Loucy (cell line): ENCODE data around the gene TTLL9.

Experiments
- H2AFZ ChIP-seq: fragments of 200-600 bp; sonication (generic); 2 replicates; pipeline ENCODE4 v1.6.0; 2016; ENCODE audit warnings: antibody characterized with exemption, mild to moderate bottlenecking, low read length, moderate library complexity
- H3F3A ChIP-seq: fragments of 200-600 bp; 2 replicates; pipeline ENCODE4 v1.6.0; 2016; ENCODE audit warnings: antibody characterized with exemption, low read depth, mild to moderate bottlenecking
- H3K27me3 ChIP-seq: fragments of 200-600 bp; sonication (generic); 2 replicates; pipeline ENCODE4 v1.6.1; 2014; ENCODE audit warnings: low read length, mild to moderate bottlenecking; ENCODE audit not compliant: insufficient read depth, poor library complexity, severe bottlenecking
- H3K36me3 ChIP-seq: fragments of 200-600 bp; sonication (generic); 2 replicates; pipeline ENCODE4 v1.6.1; 2016; ENCODE audit warnings: low read length; ENCODE audit not compliant: insufficient read depth
- H3K4me1 ChIP-seq: fragments of 200-600 bp; sonication (generic); 2 replicates; pipeline ENCODE4 v1.5.1; 2014; ENCODE audit warnings: low read length, mild to moderate bottlenecking; ENCODE audit not compliant: insufficient read depth, poor library complexity, severe bottlenecking
- H3K4me2 ChIP-seq: fragments of 200-600 bp; sonication (generic); 2 replicates; pipeline ENCODE4 v1.6.0; 2014; ENCODE audit warnings: antibody characterized with exemption, low read length, low read depth, mild to moderate bottlenecking; ENCODE audit not compliant: poor library complexity, severe bottlenecking
- H3K4me3 ChIP-seq: fragments of 200-600 bp; sonication (generic); 2 replicates; pipeline ENCODE4 v1.5.1; 2014; ENCODE audit warnings: low read length, mild to moderate bottlenecking, mixed read lengths; ENCODE audit not compliant: poor library complexity, severe bottlenecking
- H3K79me2 ChIP-seq: fragments of 200-600 bp; sonication (generic); 2 replicates; pipeline ENCODE4 v1.6.1; 2014; ENCODE audit warnings: low read length; ENCODE audit not compliant: insufficient read depth
- H3K9ac ChIP-seq: fragments of 200-600 bp; sonication (generic); 2 replicates; pipeline ENCODE4 v1.6.0; 2014; ENCODE audit warnings: mild to moderate bottlenecking, low read depth, low read length, moderate library complexity; ENCODE audit not compliant: poor library complexity, severe bottlenecking
- H3K9me2 ChIP-seq: fragments of 200-600 bp; sonication (generic); replicated peaks from 2 replicates; pipeline ENCODE4 v1.6.1; 2016; ENCODE audit warnings: low read depth, low read length, mixed read lengths
- H3K9me3 ChIP-seq: fragments of 200-600 bp; sonication (generic); 2 replicates; pipeline ENCODE4 v1.6.1; 2014; ENCODE audit warnings: mild to moderate bottlenecking, antibody characterized with exemption, low read length, low read depth; ENCODE audit not compliant: insufficient read depth
- H4K20me1 ChIP-seq: fragments of 200-600 bp; sonication (generic); 2 replicates; pipeline ENCODE4 v1.6.0; 2014; ENCODE audit warnings: antibody characterized with exemption, low read length, mild to moderate bottlenecking; ENCODE audit not compliant: insufficient read depth, poor library complexity, severe bottlenecking
- CTCF ChIP-seq: fragments of 200-600 bp; sonication (generic); conservative IDR thresholded peaks from 2 replicates; pipeline ENCODE4 v1.5.1; 2014; ENCODE audit warnings: mild to moderate bottlenecking, antibody characterized with exemption, low read length
- EZH2phosphoT487 ChIP-seq: fragments of 200-600 bp; IDR thresholded peaks from 2 replicates; pipeline ENCODE4 v1.6.1; 2018; ENCODE audit warnings: antibody characterized with exemption, mild to moderate bottlenecking, moderate library complexity, borderline replicate concordance

TTLL9 gene

GRCh38 chr20:31871618-31871954 is 1.2 kb downstream of the TTLL9 start:
- H3K27me3 ChIP-seq = peaks cover 9% of the 10 kb centered on the region
- no peaks in the 10 kb centered on the region for H3F3A ChIP-seq
- TF ChIP-seq CTCF = no peak
- no peak for TF ChIP-seq EZH2phosphoT487
- H2AFZ ChIP-seq = no peak overlapping the region
- H3K9ac ChIP-seq = no peak overlapping the region
- H3K79me2 ChIP-seq = no peaks in the 10 kb centered on the region
- H3K4me1 ChIP-seq = peaks cover 11% of the 10 kb centered on the region
- no peaks in the 10 kb centered on the region for H3K36me3 ChIP-seq
- no peak overlapping the region for H3K4me2 ChIP-seq
- no peaks in the 10 kb centered on the region for H4K20me1 ChIP-seq
- H3K9me2 ChIP-seq = no peaks in the 10 kb centered on the region
- H3K4me3 ChIP-seq = no peak overlapping the region
- no peaks in the 10 kb centered on the region for H3K9me3 ChIP-seq

- Histone ChIP-seq H3K27me3 (peaks cover 9% of the 10 kb centered on the region), H3K9me3 (no peaks in the 10 kb centered on the region), H3K79me2 (no peaks in the 10 kb centered on the region), H2AFZ (no peak overlapping the region), H3K4me3 (no peak overlapping the region), H3K9me2 (no peaks in the 10 kb centered on the region), H4K20me1 (no peaks in the 10 kb centered on the region), H3F3A (no peaks in the 10 kb centered on the region), H3K9ac (no peak overlapping the region), H3K4me2 (no peak overlapping the region), H3K4me1 (peaks cover 11% of the 10 kb centered on the region), H3K36me3 (no peaks in the 10 kb centered on the region)
- TF ChIP-seq EZH2phosphoT487 (no peak), CTCF (no peak)
Observed at GRCh38 chr20:31872406-31872805, 2.0 kb downstream of the TTLL9 start.

- Histone ChIP-seq H3K27me3 (peaks cover 5% of the 10 kb centered on the region), H3K9me3 (no peaks in the 10 kb centered on the region), H3K4me2 (no peak overlapping the region), H3K4me1 (peaks cover 10% of the 10 kb centered on the region), H3K9ac (no peak overlapping the region), H3K79me2 (no peaks in the 10 kb centered on the region), H3K9me2 (no peaks in the 10 kb centered on the region), H3K4me3 (no peak overlapping the region), H3F3A (no peaks in the 10 kb centered on the region), H3K36me3 (no peaks in the 10 kb centered on the region), H4K20me1 (no peaks in the 10 kb centered on the region), H2AFZ (no peak overlapping the region)
- TF ChIP-seq CTCF (no peak), EZH2phosphoT487 (no peak)
Observed at GRCh38 chr20:31875671-31876070, 5.2 kb downstream of the TTLL9 start.
